GM12878 (cell line): ENCODE results near the gene SMTNL1. TPM values are rescaled to one million over a fixed set of nuclear protein-coding genes. Genes with fewer than 3 reads are reported as not detected.

Source experiments
- ATAC-seq: fragments of 200-7000 bp; cut with Tn5 transposase; 3 replicates; pipeline ENCODE4 v1.9.1; 2020; ENCODE audit warnings: mild to moderate bottlenecking, moderate library complexity
- BruUV-seq: library from RNA; stranded (reverse); fragments of 400-500 nt; replicated peaks from 2 replicates; lab custom pipeline; 2021; lab: Mats Ljungman, UMichigan
- CTCF ChIA-PET: fragments of 300-600 bp; sonication (Branson Sonifier 250); formaldehyde crosslinking; extraction: SDS; loops from one replicate; lab custom pipeline; 2021; ENCODE audit warnings: inconsistent platforms; lab: Yijun Ruan, JAX
- POLR2A ChIA-PET: fragments of 350-600 bp; formaldehyde crosslinking; extraction: SDS; loops from one replicate; lab custom pipeline; 2021; ENCODE audit warnings: inconsistent platforms; lab: Charles Lee
- RAD21 ChIA-PET: fragments of 300-600 bp; sonication (Branson Sonifier 250); formaldehyde crosslinking; loops from one replicate; lab custom pipeline; 2023; ENCODE audit warnings: antibody characterized with exemption; ENCODE audit not compliant: unreplicated experiment; lab: Charles Lee
- SMC1A ChIA-PET: fragments of 300-600 bp; sonication (Branson Sonifier 250); formaldehyde crosslinking; loops from one replicate; lab custom pipeline; 2023; ENCODE audit not compliant: unreplicated experiment, uncharacterized antibody; lab: Charles Lee
- DNase-seq: peaks from one replicate; pipeline ENCODE4 v3.0.0-alpha.2; 2011; ENCODE audit warnings: low read depth, low spot score
- FAIRE-seq: peaks from 3 replicates; lab custom pipeline; 2011; peaks lifted over from hg19 to GRCh38; lab: Jason Lieb, UNC
- H2AFZ ChIP-seq: 2 replicates; pipeline ENCODE4 v1.6.0; 2011; ENCODE audit warnings: low read depth, low read length, control low read depth; ENCODE audit not compliant: control insufficient read depth
- H3K27ac ChIP-seq: 2 replicates; pipeline ENCODE4 v1.5.1; 2011; ENCODE audit warnings: control low read depth; ENCODE audit not compliant: control insufficient read depth, insufficient read depth
- H3K27me3 ChIP-seq, 2 experiments: replicated peaks in 1 of 2; 2 replicates each; pipeline versions ENCODE4 v1.6.0 to v1.6.1; 2011; ENCODE audit warnings: low read length in 1 of 2; ENCODE audit not compliant: control insufficient read depth in 2 of 2, insufficient read depth in 2 of 2
- H3K36me3 ChIP-seq, 2 experiments: 2 replicates each; pipeline ENCODE4 v1.5.1; 2011; ENCODE audit warnings: low read length in 1 of 2; ENCODE audit not compliant: control insufficient read depth in 2 of 2, insufficient read depth in 2 of 2
- H3K4me1 ChIP-seq: 2 replicates; pipeline ENCODE4 v1.6.1; 2011; ENCODE audit warnings: mild to moderate bottlenecking, low read length, moderate library complexity, mixed read lengths; ENCODE audit not compliant: control insufficient read depth, insufficient read depth
- H3K4me2 ChIP-seq: 2 replicates; pipeline ENCODE4 v1.6.0; 2011; ENCODE audit warnings: control low read depth; ENCODE audit not compliant: control insufficient read depth, insufficient read depth
- H3K4me3 ChIP-seq: fragments of 200-600 bp; sonication (generic); 2 replicates; pipeline ENCODE4 v1.5.1; 2016
- H3K79me2 ChIP-seq: 2 replicates; pipeline ENCODE4 v1.6.0; 2011; ENCODE audit warnings: low read length; ENCODE audit not compliant: control insufficient read depth, insufficient read depth
- H3K9ac ChIP-seq: 2 replicates; pipeline ENCODE4 v1.8.0; 2011; ENCODE audit warnings: low read length, control low read depth, mixed read lengths; ENCODE audit not compliant: control insufficient read depth, insufficient read depth
- H3K9me3 ChIP-seq: replicated peaks from 3 replicates; pipeline ENCODE4 v1.5.1; 2011; ENCODE audit warnings: mild to moderate bottlenecking, low read length; ENCODE audit not compliant: control insufficient read depth, insufficient read depth
- H4K20me1 ChIP-seq: 2 replicates; pipeline ENCODE4 v1.6.0; 2011; ENCODE audit not compliant: control insufficient read depth, insufficient read depth
- BACH1 ChIP-seq: fragments of 450-650 bp; IDR thresholded peaks from 2 replicates; pipeline ENCODE4 v1.6.1; 2017; ENCODE audit warnings: mild to moderate bottlenecking, borderline replicate concordance
- GABPA ChIP-seq: IDR thresholded peaks from 2 replicates; pipeline ENCODE4 v1.6.1; 2014; ENCODE audit warnings: antibody characterized with exemption, low read depth, mild to moderate bottlenecking, inconsistent platforms
- KAT2A ChIP-seq: conservative IDR thresholded peaks from 2 replicates; pipeline ENCODE4 v1.6.1; 2011; ENCODE audit warnings: low read depth, low read length; ENCODE audit not compliant: control insufficient read depth
- LARP7 ChIP-seq: fragments of 450-650 bp; IDR thresholded peaks from 2 replicates; pipeline ENCODE4 v1.6.1; 2017; ENCODE audit warnings: mild to moderate bottlenecking
- TCF7 ChIP-seq: IDR thresholded peaks from 2 replicates; pipeline ENCODE4 v1.6.1; 2014; ENCODE audit warnings: antibody characterized with exemption, borderline replicate concordance
- ZNF24 ChIP-seq: fragments of 450-650 bp; IDR thresholded peaks from 2 replicates; pipeline ENCODE4 v1.6.1; 2017; ENCODE audit warnings: antibody characterized with exemption, mild to moderate bottlenecking
- WGBS: methylation state at CpG from one replicate; pipeline ENCODE4 v1.1.6; 2016; ENCODE audit warnings: low lambda C conversion rate; ENCODE audit not compliant: insufficient replicate concordance, insufficient coverage; ENCODE audit errors: missing lambda C conversion rate; 5-methylcytosine and 5-hydroxymethylcytosine counted together
- in situ Hi-C: fragments of 300-500 bp; cut with MboI; formaldehyde crosslinking; loops from 9 replicates; pipeline ENCODE4 v1.14.3; 2018; ENCODE audit warnings: mixed read lengths
- intact Hi-C: fragments of 100-400 bp; cut with micrococcal nuclease; formaldehyde crosslinking; loops from one replicate; pipeline ENCODE4 v1.14.2; 2022; ENCODE audit not compliant: unreplicated experiment
- polyA plus RNA-seq, 11 experiments: library from polyadenylated mRNA; depleted of rRNA in 4 of 11; unstranded in 6 of 11; stranded (reverse) in 5 of 11; fragments of >200 nt; fragmentation: Nextera tagmentation in 4 of 11; fragmentation: Illumina TruSeq in 1 of 11; extraction: Ambion mirVana in 4 of 11; extraction: Trizol in 1 of 11; gene quantifications; 1 replicate in 1 of 11; 2 replicates in 10 of 11; pipeline versions ENCODE4 v1.2.1 to v1.2.3, GENCODE V29; 2011 to 2016; ENCODE audit warnings: inconsistent platforms in 2 of 11, missing spikeins in 2 of 11, low read depth in 1 of 11
- total RNA-seq, 4 experiments: library from RNA; depleted of rRNA in 3 of 4; stranded (reverse); fragments of >200 nt in 3 of 4; fragmentation: Illumina TruSeq in 1 of 4; extraction: Trizol in 1 of 4; gene quantifications; 2 replicates each; pipeline versions ENCODE4 v1.2.1 to v1.2.3, GENCODE V29; 2013 to 2021
- TF ChIP-seq, protein P1 (sequence below): fragments of 450-650 bp; IDR thresholded peaks from 2 replicates; pipeline ENCODE4 v1.6.1; 2017; ENCODE audit warnings: mild to moderate bottlenecking, low read depth, inconsistent platforms; ENCODE audit not compliant: poor library complexity, severe bottlenecking
- TF ChIP-seq, protein P2 (sequence below): fragments of 450-650 bp; IDR thresholded peaks from 2 replicates; pipeline ENCODE4 v1.6.1; 2017; ENCODE audit warnings: mild to moderate bottlenecking, moderate library complexity
- TF ChIP-seq, protein P3 (sequence below): fragments of 450-650 bp; IDR thresholded peaks from 2 replicates; pipeline ENCODE4 v1.6.1; 2017; ENCODE audit warnings: borderline replicate concordance

The SMTNL1 gene
- total and polyA plus RNA-seq, 10 of the 15 experiments (the other 5 are each of a cell fraction or from before 2014, with no cell fraction given): 0.06 to 0.17 (median 0.10) TPM; not detected in 7

DNA sequence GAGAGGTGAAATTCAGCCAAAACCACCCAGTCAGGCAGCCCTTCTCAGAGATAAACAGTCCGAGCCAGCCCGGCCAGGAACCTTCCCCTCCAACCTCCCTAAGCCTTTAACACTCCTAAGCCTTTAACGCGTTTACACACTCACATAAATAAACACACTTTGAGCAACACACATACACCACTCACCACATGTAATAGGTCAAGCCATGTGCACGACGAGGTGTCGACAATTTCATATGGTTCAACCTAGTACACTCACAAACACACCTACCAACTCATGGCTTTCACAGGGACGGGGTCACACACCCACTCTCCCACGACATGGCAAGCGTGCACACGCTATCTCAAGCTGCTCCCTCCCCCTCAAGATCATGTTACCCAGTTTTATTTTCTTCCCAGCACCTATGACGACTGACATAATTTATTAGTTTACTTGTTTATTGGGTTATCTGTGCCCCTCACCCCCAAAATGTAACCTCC lies 37.4 kb upstream of the SMTNL1 start:
- H3K27me3 ChIP-seq: no peaks in the 10 kb centered on the region
- ChIA-PET SMC1A (no interaction called here), RAD21 (no interaction called here), CTCF (interaction anchor here (2.0 kb wide), 1 partner anchor 26 kb away, joined by 4 read pairs; no protein-coding TSS in a partner anchor), POLR2A (no interaction called here)
- no peaks in the 10 kb centered on the region for H3K79me2 ChIP-seq
- H3K9ac ChIP-seq: no peak overlapping the region
- H2AFZ ChIP-seq: no peak overlapping the region
- ATAC-seq (no peak), DNase-seq (no peak), FAIRE-seq (no peak)
- in situ Hi-C loops (loop anchor here (25.0 kb wide), 1 partner anchor 663 kb away; no protein-coding TSS in a partner anchor), intact Hi-C loops (no loop called here)
- no TSS peak for BruUV-seq
- WGBS: 89% methylated on average over 12 of the region's 12 CpGs
- no peaks in the 10 kb centered on the region for H3K9me3 ChIP-seq
- H3K27ac ChIP-seq: no peak overlapping the region
- TF ChIP-seq, protein P1, sequence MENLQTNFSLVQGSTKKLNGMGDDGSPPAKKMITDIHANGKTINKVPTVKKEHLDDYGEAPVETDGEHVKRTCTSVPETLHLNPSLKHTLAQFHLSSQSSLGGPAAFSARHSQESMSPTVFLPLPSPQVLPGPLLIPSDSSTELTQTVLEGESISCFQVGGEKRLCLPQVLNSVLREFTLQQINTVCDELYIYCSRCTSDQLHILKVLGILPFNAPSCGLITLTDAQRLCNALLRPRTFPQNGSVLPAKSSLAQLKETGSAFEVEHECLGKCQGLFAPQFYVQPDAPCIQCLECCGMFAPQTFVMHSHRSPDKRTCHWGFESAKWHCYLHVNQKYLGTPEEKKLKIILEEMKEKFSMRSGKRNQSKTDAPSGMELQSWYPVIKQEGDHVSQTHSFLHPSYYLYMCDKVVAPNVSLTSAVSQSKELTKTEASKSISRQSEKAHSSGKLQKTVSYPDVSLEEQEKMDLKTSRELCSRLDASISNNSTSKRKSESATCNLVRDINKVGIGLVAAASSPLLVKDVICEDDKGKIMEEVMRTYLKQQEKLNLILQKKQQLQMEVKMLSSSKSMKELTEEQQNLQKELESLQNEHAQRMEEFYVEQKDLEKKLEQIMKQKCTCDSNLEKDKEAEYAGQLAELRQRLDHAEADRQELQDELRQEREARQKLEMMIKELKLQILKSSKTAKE: no peak
- TF ChIP-seq, protein P2, sequence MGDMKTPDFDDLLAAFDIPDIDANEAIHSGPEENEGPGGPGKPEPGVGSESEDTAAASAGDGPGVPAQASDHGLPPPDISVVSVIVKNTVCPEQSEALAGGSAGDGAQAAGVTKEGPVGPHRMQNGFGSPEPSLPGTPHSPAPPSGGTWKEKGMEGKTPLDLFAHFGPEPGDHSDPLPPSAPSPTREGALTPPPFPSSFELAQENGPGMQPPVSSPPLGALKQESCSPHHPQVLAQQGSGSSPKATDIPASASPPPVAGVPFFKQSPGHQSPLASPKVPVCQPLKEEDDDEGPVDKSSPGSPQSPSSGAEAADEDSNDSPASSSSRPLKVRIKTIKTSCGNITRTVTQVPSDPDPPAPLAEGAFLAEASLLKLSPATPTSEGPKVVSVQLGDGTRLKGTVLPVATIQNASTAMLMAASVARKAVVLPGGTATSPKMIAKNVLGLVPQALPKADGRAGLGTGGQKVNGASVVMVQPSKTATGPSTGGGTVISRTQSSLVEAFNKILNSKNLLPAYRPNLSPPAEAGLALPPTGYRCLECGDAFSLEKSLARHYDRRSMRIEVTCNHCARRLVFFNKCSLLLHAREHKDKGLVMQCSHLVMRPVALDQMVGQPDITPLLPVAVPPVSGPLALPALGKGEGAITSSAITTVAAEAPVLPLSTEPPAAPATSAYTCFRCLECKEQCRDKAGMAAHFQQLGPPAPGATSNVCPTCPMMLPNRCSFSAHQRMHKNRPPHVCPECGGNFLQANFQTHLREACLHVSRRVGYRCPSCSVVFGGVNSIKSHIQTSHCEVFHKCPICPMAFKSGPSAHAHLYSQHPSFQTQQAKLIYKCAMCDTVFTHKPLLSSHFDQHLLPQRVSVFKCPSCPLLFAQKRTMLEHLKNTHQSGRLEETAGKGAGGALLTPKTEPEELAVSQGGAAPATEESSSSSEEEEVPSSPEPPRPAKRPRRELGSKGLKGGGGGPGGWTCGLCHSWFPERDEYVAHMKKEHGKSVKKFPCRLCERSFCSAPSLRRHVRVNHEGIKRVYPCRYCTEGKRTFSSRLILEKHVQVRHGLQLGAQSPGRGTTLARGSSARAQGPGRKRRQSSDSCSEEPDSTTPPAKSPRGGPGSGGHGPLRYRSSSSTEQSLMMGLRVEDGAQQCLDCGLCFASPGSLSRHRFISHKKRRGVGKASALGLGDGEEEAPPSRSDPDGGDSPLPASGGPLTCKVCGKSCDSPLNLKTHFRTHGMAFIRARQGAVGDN: no peak
- TF ChIP-seq, protein P3, sequence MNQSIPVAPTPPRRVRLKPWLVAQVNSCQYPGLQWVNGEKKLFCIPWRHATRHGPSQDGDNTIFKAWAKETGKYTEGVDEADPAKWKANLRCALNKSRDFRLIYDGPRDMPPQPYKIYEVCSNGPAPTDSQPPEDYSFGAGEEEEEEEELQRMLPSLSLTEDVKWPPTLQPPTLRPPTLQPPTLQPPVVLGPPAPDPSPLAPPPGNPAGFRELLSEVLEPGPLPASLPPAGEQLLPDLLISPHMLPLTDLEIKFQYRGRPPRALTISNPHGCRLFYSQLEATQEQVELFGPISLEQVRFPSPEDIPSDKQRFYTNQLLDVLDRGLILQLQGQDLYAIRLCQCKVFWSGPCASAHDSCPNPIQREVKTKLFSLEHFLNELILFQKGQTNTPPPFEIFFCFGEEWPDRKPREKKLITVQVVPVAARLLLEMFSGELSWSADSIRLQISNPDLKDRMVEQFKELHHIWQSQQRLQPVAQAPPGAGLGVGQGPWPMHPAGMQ: no peak
- no peak for TF ChIP-seq KAT2A
- TF ChIP-seq LARP7: no peak
- no peak for TF ChIP-seq ZNF24
- TF ChIP-seq GABPA: no peak
- no peak for TF ChIP-seq BACH1
- TF ChIP-seq TCF7: no peak
- H3K4me1 ChIP-seq: no peaks in the 10 kb centered on the region
- peaks cover 3% of the 10 kb centered on the region; the same call in 1 of the 2 replicates for H4K20me1 ChIP-seq
- H3K36me3 ChIP-seq: peaks cover 3% of the 10 kb centered on the region in 2 experiments; a peak in 3 of 4 replicates
- H3K4me3 ChIP-seq: no peak overlapping the region
- H3K4me2 ChIP-seq: no peak overlapping the region
